ENCODE measurements around the gene AFAP1.

DNA sequence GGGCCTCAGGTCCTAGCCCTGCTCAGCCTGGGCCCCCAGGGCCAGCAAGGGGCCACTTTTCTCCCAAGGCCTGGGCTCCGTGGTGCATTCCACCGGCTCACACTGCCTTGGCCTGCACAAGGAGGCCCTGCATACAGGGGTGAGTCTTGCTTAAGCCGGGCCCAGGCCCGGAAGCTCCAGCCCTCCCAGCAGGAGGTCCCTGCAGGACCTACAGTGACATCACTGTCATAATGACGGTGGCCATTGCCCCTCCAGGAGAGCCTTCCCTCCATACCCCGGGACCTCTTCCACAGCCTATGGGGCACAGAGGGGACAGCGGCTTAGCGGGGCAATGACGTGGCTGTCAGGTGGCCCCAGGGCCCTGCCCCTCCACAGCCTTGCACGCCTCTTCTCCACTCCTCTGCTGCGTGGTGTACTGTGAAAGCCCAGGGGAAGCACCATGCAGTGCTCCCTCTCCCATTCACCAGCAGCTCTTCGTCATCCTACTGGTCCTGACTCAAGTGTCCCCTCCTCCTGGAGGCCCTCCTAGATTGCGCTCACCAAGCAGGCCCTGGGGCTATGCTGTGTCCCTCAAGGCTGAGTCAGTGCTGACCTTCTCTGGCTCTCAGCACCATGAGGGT is 32.3 kb upstream of the AFAP1 start:
- TF ChIP-seq SUZ12 (IDR thresholded peaks at IDR 0.05) (no peak), TARDBP (IDR thresholded peaks at IDR 0.05) (no peak), FOXA1 (IDR thresholded peaks at IDR 0.05) (no peak), PKNOX1 (IDR thresholded peaks at IDR 0.05) (no peak), SP1 (IDR thresholded peaks at IDR 0.05) (no peak), FOXM1 (IDR thresholded peaks at IDR 0.05; ENCODE audit: borderline replicate concordance) (no peak), ARNT (IDR thresholded peaks at IDR 0.05) (no peak), ELF4 (IDR thresholded peaks at IDR 0.05) (no peak), ZNF384 (IDR thresholded peaks at IDR 0.05) (no peak), BHLHE40 (IDR thresholded peaks at IDR 0.05; ENCODE audit: borderline replicate concordance) (no peak), HDGF (IDR thresholded peaks at IDR 0.05; ENCODE audit: borderline replicate concordance) (no peak), FOXK2 (IDR thresholded peaks at IDR 0.05) (no peak), L3MBTL2 (conservative IDR thresholded peaks at IDR 0.05) (no peak), NFRKB (IDR thresholded peaks at IDR 0.05) (no peak)
